ENCODE measurements around the gene TMTC2.
"Not testable (repeated sequence)": the region's sequence is repeated elsewhere in the genome, so short reads cannot be mapped to it uniquely, and the experiment has no call there.

Gene TMTC2

DNA sequence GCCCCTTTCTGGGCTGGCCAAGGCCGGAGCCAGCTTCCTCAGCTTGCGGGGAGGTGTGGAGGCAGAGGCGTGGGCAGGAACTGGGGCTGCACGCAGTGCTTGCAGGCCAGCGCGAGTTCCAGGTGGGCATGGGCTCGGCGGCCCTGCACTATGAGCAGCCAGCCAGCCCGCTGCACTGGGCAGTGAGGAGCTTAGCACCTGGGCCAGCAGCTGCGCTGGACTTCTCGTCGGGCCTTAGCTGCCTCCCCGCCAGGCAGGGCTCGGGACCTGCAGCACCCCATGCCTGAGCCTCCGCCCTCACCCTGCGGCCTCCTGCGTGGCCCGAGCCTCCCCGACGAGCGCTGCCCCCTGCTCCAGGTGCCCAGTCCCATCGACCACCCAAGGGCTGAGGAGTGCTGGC, 42.0 kb downstream of the TMTC2 start:
- DNase-seq = no peak

DNA sequence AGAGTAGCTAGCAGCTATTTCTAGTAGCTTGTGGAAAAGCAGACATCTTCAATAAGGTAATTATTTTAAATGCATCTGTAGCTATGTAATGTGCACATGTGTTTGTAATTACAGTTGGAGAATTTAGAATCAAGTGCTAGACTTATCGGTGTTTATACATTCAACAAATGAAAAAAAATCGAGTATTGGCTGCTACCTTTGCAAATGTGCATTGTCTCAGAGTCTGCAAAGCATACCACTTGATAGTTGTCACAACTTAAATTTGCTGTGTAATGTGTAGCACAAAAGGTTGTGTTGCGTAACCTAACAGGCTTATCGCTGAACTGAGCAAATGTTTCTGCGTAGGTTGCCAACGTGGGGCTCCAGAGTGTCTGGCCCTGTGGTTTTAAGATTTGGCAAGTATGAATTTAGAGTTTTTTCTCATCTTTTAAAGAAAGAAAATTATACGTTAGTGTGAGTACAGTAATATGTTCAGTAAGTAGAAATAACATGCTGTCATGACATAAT, 44.3 kb downstream of the TMTC2 start:
- no peak for DNase-seq

DNA sequence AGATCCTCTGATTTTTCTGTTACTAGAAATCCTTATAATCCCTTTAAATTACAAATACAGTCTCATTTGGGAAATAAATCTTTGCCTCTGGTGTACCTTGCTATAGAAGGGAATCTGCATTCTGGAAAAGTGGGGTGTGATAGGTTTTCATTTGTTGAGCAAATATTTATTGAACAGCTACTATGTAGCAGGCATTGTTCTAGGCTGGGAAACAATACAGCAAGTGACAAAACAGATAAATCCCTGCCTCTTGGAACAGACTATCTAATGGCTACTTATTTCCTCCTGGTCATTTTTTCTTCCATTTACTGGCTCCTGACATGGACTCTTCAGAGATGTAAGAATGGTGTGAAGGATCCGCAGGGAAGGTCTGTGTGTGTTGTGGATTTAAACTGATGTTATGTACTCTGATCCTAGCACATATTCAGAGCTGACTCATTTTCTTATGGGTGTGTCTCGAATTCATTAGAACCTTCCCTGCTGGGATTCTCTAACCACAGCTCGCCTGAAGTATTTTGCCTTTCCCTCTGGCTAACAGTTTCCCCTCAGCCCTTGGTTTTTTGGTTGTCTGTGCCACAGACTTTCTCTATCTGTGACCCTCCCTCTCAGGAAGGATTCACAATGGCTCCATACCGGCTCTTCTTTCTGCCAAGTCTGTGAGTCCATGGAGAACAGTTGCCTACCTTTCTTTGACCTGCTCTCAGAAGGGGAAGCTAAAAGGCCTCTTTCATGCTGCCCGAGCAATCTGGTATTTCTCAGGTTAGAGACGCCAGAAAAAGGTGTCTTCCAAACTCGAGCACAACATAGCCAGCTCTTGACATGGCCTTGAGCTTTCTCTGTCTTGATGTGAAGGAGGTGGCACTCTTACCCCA, 53.7 kb downstream of the TMTC2 start:
- no peak for DNase-seq

DNA sequence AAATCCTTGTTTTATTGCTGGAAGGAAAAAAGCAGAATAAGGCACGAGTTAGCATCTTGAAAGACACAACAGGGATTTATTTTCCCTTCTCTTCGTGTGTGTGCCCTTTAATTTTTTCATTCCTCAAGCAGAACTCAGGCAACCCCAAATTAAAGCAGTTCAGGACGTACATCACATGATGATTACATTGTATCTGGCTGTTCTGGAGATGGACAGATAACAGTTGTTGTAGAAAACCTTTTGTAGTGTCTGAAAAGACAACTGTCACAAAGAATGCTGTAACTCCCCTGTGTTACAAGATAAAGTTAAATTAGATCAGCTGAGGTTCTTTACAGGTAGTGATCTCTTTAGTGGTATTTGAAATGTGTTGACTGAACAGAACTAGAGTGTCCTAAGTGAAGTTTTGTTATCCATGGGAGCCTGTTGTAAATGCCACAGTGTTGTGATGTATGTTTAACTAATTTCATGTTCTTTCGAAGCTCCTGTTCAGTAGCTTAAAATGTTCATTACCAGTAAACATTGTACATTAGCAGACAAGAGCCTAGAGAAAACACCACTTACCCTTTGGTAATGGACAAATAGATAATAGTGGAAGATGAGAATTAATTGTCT, 58.5 kb downstream of the TMTC2 start:
- no peak for DNase-seq

DNA sequence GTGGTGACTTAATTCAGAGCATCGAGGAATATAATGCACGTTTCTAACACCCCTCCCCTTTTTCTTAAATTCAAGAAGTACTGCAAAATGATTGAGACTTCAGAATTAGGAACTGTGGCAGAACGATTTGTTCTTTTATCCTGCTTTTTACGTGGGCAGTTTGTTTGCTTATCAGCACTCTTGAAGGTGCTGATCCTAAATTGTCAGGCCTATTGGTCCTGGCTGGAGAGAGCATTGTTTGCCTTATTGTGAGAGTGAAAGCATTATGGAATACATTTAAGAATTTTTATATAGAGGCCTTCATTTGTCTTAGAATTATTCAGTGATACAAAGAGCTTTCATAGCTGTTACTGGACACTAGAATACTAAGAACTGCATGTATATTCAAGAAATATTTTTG, 59.1 kb downstream of the TMTC2 start:
- no peak for DNase-seq

DNA sequence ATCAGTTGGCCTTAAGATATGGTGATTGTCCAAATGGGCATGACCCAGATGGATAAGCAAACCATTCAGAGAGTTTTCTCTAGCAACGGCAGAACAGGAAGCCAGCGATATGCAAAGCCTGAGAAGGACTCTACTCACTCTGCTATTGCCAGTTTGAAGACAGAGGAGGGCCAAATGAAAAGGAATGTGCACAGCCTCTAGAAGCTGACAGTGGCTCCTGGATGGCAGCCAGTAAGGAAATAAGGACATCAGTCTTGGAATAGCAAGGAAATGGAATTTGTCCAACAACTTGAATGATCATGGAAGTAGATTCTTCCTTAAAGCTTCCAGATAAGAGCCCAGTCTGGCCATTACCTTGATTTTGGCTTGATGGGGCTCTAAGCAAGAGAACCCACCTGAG, 60.0 kb downstream of the TMTC2 start:
- DNase-seq = no peak

DNA sequence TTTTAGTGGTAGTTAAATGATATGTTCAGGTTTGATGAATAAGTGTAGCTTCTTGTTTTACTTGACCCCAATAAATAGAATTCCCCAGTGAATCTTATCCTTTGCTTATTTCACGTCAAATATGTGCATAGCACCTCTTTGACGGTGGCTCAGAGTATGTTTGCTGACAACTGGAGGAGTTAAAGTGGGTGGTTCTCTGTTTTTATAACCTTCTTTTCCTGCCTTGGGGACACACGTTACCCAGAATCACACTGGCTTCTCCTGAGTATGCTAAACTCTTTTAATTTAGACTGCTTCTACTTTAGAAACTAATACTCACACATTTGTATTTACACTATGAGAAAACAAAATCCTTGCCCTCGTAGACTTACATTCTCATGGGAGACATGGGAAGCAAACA, 62.3 kb downstream of the TMTC2 start:
- DNase-seq = no peak

DNA sequence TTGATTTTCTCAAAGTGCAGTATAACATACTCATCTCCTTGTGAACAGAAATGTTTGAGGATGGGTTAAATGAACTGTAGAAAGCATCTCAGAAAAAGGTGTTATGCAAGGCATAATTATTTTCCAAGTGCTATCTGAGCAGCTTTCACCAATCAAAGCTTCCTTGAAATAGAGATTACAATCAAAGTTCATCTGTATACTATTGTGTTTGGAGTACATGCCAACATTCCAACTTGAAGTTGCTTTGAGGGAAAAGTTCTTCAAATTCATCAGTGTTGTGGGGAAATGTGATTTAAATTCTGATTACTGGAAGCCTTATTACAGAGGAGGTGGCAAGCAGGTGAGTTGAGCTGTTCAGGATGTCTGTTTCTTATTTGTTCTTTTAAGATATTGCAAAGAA, 68.2 kb downstream of the TMTC2 start:
- no peak for DNase-seq

DNA sequence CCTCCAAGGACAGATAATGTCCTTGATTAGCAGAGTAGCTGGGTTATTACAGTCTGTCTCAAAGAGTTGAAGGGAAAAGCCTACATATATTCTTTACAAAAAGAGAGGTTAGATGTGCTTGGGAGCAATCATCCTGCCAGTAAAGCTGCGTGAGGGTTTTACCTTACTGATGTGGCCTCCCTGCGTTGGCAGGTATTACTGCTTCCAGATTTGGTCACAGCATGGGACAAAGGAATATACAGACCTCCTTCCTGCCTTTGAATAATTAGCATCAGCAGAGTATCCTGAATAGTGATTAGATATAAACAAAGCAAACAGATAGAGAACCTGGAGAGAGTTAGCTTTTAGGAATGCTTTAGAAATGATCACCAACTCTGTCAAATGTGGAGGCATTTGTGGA, 69.6 kb downstream of the TMTC2 start:
- no peak for DNase-seq

DNA sequence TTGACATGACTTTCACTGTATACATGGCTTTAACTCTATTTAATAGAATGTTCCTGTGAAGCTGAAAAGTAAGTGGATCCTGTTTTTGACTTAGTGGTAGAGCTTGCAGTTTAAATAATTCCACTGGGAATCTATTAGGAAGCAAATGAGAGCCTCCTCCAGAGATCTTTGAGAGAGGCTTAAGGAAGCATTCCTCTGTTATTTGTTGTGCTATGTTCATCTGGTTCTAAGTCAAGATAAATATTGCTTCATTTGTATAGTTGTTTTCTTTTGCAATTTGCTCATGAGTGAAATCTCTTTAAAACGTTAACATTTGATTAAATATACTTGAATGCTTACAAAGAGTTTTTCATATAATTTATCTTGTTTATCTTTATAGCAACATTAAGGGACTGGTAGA, 70.4 kb downstream of the TMTC2 start:
- no peak for DNase-seq

DNA sequence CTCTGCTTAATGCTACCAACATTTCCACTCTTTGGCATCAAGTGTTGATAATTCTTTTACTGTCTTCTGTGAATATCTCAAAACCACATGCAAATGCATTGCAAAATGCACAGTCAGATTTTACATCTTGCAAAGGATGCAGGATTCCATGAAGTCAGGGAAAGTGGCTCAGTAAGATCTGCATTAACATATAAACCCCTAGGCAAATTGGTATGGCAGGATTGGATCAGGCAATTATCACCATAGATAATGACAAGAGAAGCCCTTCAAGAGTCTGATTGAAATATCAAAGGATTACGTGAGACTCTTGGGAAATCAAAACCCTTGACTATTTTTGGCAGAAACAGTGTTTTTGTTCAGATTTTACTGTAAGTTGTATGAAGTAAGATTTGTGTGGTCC, 71.0 kb downstream of the TMTC2 start:
- no peak for DNase-seq

DNA sequence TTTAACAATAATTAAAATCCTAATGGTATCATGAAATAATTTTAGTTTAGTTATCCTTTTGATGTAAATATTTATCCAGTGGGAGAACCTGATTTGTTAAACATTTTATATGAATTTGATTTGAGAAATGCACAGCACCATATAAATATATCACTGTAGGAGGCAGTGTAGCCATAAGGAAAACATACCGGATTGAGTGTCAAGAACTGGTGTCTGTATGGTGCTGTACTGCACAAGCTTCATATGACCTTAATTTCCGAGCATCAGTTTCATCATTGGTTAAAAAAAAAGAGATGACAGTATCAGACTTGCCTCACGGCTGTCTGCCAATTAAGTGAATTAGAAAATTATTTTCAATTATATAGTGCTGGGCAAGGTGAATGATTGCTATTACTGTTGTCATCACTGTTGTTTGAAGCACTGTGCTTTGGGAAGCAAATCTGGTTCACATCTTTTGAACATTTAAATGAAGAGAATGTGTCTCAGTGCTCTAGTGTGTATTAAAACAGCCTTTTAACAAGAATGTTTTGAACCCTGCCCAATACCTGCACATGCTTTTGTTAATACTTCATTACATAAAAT, 72.1 kb downstream of the TMTC2 start:
- DNase-seq = no peak

DNA sequence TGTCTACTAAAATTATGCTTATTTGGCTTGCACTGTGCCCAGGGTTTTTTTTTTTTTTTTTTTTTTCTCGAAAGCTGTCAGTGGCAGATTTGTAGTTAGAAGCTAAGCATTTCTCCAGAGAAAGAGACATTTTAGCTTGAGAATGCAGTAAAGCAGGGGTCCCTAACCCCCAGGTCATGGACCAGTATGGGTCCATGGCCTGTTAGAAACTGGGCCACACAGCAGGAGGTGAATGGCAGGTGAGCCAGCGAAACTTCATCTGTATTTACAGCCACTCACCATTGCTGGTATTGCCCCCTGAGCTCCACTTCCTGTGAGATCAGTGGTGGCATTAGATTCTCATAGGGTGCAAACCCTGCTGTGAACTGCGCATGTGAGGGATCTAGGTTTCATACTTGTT, 73.7 kb downstream of the TMTC2 start:
- no peak for DNase-seq

DNA sequence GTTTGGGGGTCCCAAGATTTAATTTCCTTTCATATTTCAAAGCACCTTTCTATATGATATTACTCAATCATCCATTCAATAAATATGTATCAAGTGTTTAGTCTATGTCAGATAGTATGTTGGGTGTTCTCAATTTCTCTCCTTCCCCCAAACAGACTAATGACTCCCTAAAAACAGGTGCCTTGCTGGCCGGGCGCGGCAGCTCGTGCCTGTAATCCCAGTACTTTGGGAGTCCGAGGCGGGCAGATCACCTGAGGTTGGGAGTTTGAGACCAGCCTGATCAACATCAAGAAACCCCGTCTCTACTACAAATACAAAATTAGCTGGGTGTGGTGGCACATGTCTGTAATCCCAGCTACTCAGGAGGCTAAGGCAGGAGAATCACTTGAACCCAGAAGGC, 78.5 kb downstream of the TMTC2 start:
- not testable (repeated sequence) for DNase-seq

DNA sequence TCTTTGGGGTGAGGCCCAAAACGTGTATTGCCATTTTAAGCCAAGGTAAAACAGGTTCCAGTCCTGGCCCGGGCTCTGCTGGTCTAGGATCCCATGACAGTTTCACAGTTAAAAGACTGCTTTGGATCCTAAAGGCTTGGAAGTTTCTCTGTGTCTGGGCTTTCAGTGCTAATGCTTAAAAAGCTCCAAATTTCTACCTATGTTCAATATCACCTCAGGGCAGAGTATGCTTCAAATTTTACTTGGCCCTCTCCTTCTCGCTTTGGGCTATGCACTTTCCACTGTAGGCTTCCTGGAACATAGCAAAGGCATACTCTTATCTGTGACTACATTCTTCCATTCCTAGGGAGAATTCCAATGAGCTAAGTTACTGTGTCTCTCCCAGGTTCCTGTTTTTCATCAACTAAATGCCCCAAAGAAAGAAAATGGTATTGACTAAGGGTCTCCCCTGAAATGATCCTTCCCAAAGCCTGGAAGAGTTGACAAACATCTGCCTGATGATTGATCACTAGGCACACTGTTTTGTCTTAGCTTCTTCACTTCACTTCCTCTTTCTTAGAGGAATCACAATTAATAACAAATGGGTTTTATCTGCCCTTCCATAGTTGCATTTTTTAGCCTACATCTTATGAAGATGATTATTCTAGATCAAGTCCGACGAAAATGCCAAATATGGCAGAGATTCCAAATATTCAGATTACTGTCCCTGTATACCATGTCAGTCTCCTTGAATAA, 79.4 kb downstream of the TMTC2 start:
- no peak for DNase-seq

DNA sequence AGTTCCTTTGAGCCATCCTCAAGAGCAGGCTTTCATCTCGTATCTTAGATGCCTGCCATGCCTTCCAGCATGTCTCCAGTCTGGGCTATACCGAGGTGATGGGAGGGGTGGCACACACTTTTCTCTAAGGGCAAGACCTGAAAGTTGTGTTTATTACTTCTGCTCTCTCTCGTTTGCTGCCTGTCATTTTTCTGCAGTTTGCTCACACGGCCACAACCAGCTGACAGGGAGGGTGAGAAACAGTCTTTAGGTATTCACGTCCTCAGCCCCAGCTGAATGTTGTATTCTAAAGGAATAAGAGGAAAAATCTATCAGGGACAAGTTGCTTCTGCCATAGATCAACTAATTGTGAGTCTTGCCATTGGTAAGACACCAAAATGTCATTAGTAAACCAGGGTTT, 88.0 kb downstream of the TMTC2 start:
- no peak for DNase-seq

DNA sequence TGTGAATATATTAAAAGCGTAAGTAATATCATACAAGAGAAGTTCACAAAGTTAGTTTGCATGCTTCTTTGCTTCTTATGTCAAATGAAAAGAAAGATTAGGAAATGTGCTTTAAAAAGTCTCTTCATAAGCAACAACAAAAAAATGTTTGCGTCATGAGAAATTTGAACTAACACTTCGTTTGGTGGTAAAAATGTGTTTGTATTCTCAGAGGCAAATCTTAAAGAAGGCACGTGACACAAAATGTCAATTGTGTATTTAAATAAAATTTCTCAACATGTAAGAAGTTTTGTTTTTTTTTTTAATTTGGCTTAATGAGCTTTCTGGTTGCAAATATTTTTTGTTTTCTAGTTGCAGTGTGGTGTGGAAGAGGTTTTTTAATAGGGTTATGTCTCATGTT, 93.8 kb downstream of the TMTC2 start:
- no peak for DNase-seq

DNA sequence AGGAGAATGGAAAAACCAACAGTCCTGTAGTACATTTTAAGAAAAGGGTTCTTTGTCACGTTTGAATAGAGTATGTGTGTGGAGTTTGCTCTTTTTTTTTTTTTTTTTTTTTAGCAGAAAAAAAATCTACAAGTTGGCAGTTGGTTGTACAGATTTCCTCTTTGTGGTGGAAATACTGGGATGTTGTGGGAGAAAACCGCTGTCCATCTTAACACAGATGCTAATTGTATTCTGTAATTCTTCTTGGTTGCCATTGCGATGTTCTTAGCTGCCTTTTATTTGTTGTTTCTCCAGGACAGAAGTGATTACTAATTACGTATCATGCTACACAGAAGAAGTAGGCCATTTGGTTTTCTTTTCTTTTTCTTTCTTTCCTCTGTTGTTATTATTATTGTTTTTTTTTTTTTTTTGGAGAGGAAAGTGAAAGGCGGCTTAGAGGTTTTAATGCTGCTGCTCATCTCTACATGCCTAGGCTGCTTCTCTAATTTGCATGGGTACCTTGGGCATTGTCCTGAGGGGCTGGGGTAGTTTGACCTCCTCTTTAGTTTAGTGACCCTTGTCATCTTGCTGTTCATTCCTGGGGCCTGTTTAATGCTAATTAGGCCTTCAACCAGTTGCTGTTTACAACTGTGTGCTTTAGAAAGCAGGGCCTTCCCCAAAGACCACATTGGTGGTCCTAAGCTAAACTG, 94.7 kb downstream of the TMTC2 start:
- DNase-seq = no peak

DNA sequence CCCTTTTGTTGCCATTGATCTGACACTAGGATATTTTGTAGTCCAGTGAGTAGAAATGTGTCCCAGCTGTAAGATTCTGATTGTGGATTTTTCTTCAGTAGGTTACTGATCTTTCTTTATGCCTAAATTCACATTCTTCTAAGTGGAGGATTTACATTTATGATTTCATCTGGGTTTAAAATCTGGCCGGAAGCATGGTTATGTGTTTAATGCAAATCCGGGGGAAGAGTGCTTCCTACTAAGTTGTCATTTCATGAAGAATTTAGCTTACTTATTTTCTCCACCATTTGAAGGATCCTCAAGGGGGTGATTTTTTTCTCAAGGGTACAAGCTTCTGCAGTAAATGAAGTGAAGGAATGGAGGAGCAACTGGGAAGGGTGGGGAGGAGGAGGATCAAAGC, 96.7 kb downstream of the TMTC2 start:
- DNase-seq = no peak

DNA sequence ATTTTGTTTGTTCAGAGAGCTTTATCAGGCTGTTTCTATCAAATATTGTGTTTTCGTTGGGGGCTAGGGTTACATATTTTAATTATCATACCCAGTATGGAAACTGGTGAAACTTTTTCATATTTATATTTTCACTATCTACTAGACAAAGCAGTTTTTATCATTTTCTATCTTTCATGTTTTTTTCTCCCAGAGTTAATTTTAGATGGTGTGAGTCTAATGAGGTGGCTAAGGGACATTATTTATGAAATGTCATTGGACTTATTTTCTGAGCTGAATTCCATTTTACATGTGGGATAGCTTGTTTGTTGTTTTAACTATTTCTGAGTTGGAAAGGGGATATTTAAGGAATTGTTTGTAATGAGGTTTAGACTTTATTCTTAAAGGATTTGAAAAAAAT, 100.3 kb downstream of the TMTC2 start:
- no peak for DNase-seq

DNA sequence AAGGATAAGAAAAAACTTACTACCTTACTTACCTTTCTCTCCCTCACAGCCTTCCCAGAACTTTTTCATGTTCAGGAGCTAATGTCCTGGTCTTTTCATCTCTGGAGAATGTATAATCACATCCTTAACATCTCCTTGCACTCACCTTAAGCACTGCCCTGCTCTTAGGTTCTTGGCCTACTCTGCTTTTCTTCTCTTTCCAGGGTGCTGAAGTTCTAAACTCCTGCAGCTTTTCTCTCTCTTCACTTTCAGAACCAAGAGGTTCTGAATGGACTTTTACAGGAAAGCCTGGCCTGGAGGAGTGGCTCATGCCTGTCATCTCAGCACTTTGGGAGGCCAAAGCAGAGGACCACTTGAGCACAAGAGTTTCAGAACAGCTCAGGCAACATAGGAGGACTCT, 101.9 kb downstream of the TMTC2 start:
- no peak for DNase-seq

DNA sequence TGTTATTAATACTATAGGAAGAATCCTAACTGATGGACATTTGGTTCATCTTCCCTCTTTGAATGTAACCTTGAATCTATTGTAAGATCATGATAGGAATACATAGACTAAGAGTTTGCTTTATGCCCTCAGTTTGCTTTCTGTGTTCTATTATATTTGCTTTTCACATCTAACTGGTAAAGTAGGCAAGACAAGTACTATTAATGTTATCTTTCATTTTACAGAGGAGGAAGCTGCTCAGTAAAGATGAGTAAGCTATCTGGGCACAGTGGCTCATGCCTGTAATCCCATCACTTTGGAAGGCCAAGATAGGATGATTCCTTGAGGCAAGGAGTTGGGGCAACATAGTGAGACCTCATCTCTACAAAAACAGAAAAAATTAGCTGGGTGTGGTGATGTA, 103.0 kb downstream of the TMTC2 start:
- no peak for DNase-seq

DNA sequence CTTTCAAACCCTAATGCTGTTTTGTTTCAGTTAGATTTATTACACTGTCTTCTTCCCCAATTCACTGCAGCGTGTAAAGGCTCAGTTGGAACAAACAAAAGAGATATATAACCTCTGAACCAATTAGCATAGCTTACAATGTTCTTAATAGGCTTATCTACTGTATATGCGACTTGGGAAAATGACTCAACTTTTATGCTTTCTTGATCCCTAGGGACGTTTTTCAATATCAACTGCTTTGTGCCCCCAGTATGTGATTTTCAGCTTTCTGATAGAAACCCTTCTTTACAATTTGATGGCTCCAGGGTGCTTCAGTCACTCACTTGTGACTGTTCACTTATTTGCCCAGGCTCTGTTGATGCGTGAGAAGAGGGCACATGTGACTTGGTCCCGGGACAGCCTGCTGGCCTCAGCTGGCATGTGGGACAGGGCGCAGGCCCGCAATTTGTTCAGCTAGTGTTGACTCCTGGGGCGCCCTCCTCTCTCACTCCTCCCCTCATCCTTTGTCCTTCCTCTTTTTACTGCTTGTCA, 107.1 kb downstream of the TMTC2 start:
- no peak for DNase-seq

Measured in activated CD4-positive, alpha-beta T cell treated with anti-CD3 and anti-CD28 coated beads, Interleukin-10, Interleukin-2, amounts not matched to agents 100 ng/mL and 50 ng/mL, durations not matched to agents 16 hours and 8 hours (primary cell).